Left kidney (tissue), 2 donors: Measurements from ENCODE around the gene KRT5. TPM values are rescaled to one million over a fixed set of nuclear protein-coding genes. Genes with fewer than 3 reads are reported as not detected.
"Not testable (repeated sequence)": the region's sequence is repeated elsewhere in the genome, so short reads cannot be mapped to it uniquely, and the experiment has no call there.

Experiments used
- DNase-seq: peaks from one replicate; pipeline ENCODE4 v3.0.0-alpha.2; 2013
- polyA plus RNA-seq: library from polyadenylated mRNA; unstranded; fragments of 120-200 nt; gene quantifications from one replicate; pipeline ENCODE4 v1.2.1, GENCODE V29; 2013; ENCODE audit not compliant: insufficient read length

The KRT5 gene
- polyA plus RNA-seq, 1 donor: 0.22 TPM

GRCh38 chr12:52494100-52494499 lies 26.1 kb downstream of the KRT5 start:
- no peak for DNase-seq

GRCh38 chr12:52493172-52493571 lies 27.0 kb downstream of the KRT5 start, which contains the start of gene KRT6A:
KRT6A (minus strand) TSS chr12:52493257; CDS start chr12:52493188, 69 bp downstream.
- DNase-seq: no peak

- not testable (repeated sequence) for DNase-seq
Measured at GRCh38 chr12:52492405-52492804, 27.8 kb downstream of the KRT5 start.

- not testable (repeated sequence) for DNase-seq
Measured at GRCh38 chr12:52491495-52491894, 28.7 kb downstream of the KRT5 start.

- no peak for DNase-seq
Measured at GRCh38 chr12:52488736-52489135, 31.5 kb downstream of the KRT5 start.

GRCh38 chr12:52487744-52488443 lies 32.3 kb downstream of the KRT5 start:
- not testable (repeated sequence) for DNase-seq

- no peak for DNase-seq
Measured at GRCh38 chr12:52487211-52487610, 33.0 kb downstream of the KRT5 start.

GRCh38 chr12:52486166-52487105 lies 33.8 kb downstream of the KRT5 start:
- DNase-seq: no peak

GRCh38 chr12:52480073-52480472 lies 40.1 kb downstream of the KRT5 start:
- no peak for DNase-seq

- DNase-seq: no peak
Measured at GRCh38 chr12:52477651-52478050, 42.5 kb downstream of the KRT5 start.

GRCh38 chr12:52474212-52474611 lies 46.0 kb downstream of the KRT5 start:
- DNase-seq: no peak

- no peak for DNase-seq
Measured at GRCh38 chr12:52473768-52474167, 46.4 kb downstream of the KRT5 start, which contains the start of gene KRT6C. KRT6C (minus strand) TSS chr12:52473805; CDS start chr12:52473737, 68 bp downstream.

- no peak for DNase-seq
Measured at GRCh38 chr12:52469853-52470252, 50.3 kb downstream of the KRT5 start.

- DNase-seq: no peak
Measured at GRCh38 chr12:52464897-52465296, 55.3 kb downstream of the KRT5 start.

Other genes starting within 250 kb of the KRT5 start
- not detected for gene KRT86, start 245.7 kb downstream of the KRT5 start, polyA plus RNA-seq
- not detected for gene KRT81, start 228.9 kb downstream of the KRT5 start, polyA plus RNA-seq
- not detected for gene KRT83, start 199.0 kb downstream of the KRT5 start, polyA plus RNA-seq
- not detected for gene KRT85, start 152.9 kb downstream of the KRT5 start, polyA plus RNA-seq
- gene KRT84, start 134.7 kb downstream of the KRT5 start, polyA plus RNA-seq: not detected
- not detected for gene KRT82, start 114.1 kb downstream of the KRT5 start, polyA plus RNA-seq
- gene KRT75, start 86.0 kb downstream of the KRT5 start, polyA plus RNA-seq: not detected
- gene KRT6B, start 68.2 kb downstream of the KRT5 start, polyA plus RNA-seq: not detected
- not detected for gene KRT6C, start 46.6 kb downstream of the KRT5 start, polyA plus RNA-seq
- not detected for gene KRT6A, start 27.1 kb downstream of the KRT5 start, polyA plus RNA-seq
- gene KRT71, start 32.8 kb upstream of the KRT5 start, polyA plus RNA-seq: not detected
- gene KRT74, start 53.4 kb upstream of the KRT5 start, polyA plus RNA-seq: not detected
- gene KRT72, start 81.1 kb upstream of the KRT5 start, polyA plus RNA-seq: not detected
- not detected for gene KRT73, start 98.2 kb upstream of the KRT5 start, polyA plus RNA-seq
- gene KRT2, start 131.8 kb upstream of the KRT5 start, polyA plus RNA-seq: not detected
- 0.17 TPM for gene KRT1, start 160.0 kb upstream of the KRT5 start, polyA plus RNA-seq
- not detected for gene KRT77, start 183.1 kb upstream of the KRT5 start, polyA plus RNA-seq